ENCODE results near the gene RUNDC1.
"Not testable (repeated sequence)": the region's sequence is repeated elsewhere in the genome, so short reads cannot be mapped to it uniquely, and the experiment has no call there.

RUNDC1 gene

DNA sequence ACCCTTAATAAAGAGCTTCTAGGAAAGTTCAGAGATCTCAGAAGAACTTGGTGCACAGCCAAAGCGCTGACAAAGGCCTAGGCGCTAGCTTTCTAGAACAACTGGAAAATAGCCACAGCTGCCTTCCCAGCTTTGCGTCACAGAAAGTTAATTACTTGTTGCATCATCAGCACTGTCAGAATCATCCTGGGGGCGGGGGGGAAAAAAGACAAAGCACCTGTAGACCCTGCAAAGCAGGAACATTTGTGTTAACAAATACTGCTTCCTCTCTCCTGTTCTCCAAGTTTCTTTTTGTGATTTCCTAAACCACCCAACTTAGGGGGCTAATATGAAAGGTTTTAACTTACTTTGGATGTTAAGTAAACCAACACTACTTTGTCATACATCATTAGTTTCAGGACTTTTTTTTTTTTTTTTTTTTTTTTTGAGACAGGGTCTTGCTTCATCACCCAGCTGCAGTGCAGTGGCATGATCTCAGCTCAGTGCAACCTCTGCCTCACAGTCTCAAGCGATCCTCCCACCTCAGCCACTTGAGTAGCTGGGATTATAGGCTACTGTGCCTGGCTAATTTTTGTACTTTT, 11.3 kb upstream of the RUNDC1 start (continued):
- TF ChIP-seq, protein P1, sequence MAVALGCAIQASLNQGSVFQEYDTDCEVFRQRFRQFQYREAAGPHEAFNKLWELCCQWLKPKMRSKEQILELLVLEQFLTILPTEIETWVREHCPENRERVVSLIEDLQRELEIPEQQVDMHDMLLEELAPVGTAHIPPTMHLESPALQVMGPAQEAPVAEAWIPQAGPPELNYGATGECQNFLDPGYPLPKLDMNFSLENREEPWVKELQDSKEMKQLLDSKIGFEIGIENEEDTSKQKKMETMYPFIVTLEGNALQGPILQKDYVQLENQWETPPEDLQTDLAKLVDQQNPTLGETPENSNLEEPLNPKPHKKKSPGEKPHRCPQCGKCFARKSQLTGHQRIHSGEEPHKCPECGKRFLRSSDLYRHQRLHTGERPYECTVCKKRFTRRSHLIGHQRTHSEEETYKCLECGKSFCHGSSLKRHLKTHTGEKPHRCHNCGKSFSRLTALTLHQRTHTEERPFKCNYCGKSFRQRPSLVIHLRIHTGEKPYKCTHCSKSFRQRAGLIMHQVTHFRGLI (tag by site-specific recombination; IDR thresholded peaks at IDR 0.05), result no peak; the same call in 1 of the 2 replicates
- TF ChIP-seq ZFP37 (tag by site-specific recombination; IDR thresholded peaks at IDR 0.05) (no peak), ZEB2 (tag by site-specific recombination; IDR thresholded peaks at IDR 0.05) (peak; percentile 87), ZNF768 (tag by site-specific recombination; IDR thresholded peaks at IDR 0.05) (0 out of 2 replicates have a peak, but pooled peaks have one; percentile 36), ZNF426 (tag by site-specific recombination; IDR thresholded peaks at IDR 0.05) (no peak), ZNF214 (tag by site-specific recombination; IDR thresholded peaks at IDR 0.05; ENCODE audit: borderline replicate concordance) (no peak)

DNA sequence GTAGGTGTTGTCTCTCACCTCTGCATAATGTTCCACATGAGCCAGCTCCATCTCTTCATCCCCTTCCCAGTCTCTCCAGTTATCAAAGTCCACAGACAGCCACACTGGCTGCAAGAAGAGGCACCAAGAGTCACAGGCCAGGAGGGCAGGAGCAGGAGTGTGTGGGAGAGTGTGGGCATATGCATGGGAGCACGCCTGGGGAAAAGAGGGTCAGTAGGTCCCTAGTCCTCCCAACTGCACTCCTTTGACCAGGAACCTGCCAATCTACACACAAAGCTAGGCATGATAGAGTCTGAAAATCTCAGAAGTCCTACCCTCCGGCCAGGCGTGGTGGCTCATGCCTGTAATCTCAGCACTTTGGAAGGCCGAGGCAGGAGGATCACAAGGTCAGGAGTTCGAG, 8.8 kb upstream of the RUNDC1 start:
- Histone ChIP-seq H3K36me3 (ENCODE audit: control insufficient read depth in 2 of 2, insufficient read depth in 1 of 2, low read length in 2 of 2) (no peaks in the 10 kb centered on the region; a peak in 1 of 3 replicates), H3K4me3 (ENCODE audit: low read depth, low read length) (no peak overlapping the region), H3K4me1 (ENCODE audit: control insufficient read depth, insufficient read depth, low read length) (no peaks in the 10 kb centered on the region), H3K27ac (ENCODE audit: extremely low read depth, low read depth, low read length) (no peak overlapping the region), H3K9me3 (ENCODE audit: control insufficient read depth, insufficient read depth, low read depth, low read length) (no peaks in the 10 kb centered on the region)
- CTCF ChIA-PET, result no interaction called here
- no peak for TF ChIP-seq ZNF785 (tag by site-specific recombination; IDR thresholded peaks at IDR 0.05)
- no peak for TF ChIP-seq ZNF211 (tag by site-specific recombination; IDR thresholded peaks at IDR 0.05; ENCODE audit: low read depth)
- no peak for TF ChIP-seq ZNF239 (tag by site-specific recombination; IDR thresholded peaks at IDR 0.05)
- TF ChIP-seq ZNF654 (tag by site-specific recombination; IDR thresholded peaks at IDR 0.05; ENCODE audit: low read depth), result no peak
- TF ChIP-seq ZNF571 (tag by site-specific recombination; IDR thresholded peaks at IDR 0.05), result no peak
- TF ChIP-seq ZNF560 (tag by site-specific recombination; IDR thresholded peaks at IDR 0.05; ENCODE audit: borderline replicate concordance), result no peak
- no peak for TF ChIP-seq MYNN (tag by site-specific recombination; IDR thresholded peaks at IDR 0.05; ENCODE audit: borderline replicate concordance)
- no peak for TF ChIP-seq GLIS1 (tag by site-specific recombination; IDR thresholded peaks at IDR 0.05)
- no peak for TF ChIP-seq ZFP37 (tag by site-specific recombination; IDR thresholded peaks at IDR 0.05)
- TF ChIP-seq ZNF548 (tag by site-specific recombination; IDR thresholded peaks at IDR 0.05), result no peak
- TF ChIP-seq ZNF514 (tag by site-specific recombination; IDR thresholded peaks at IDR 0.05), result no peak
- TF ChIP-seq, protein P1 (tag by site-specific recombination; IDR thresholded peaks at IDR 0.05), result no peak
- no peak for TF ChIP-seq ZNF549 (tag by site-specific recombination; IDR thresholded peaks at IDR 0.05)
- TF ChIP-seq ZNF354C (tag by site-specific recombination; IDR thresholded peaks at IDR 0.05; ENCODE audit: borderline replicate concordance, low read depth), result no peak
- TF ChIP-seq ZEB2 (tag by site-specific recombination; IDR thresholded peaks at IDR 0.05), result no peak
- POLR2A ChIA-PET, result interaction anchor here (0.6 kb wide), 1 partner anchor 27 kb away, joined by 3 read pairs; no protein-coding TSS in a partner anchor

DNA sequence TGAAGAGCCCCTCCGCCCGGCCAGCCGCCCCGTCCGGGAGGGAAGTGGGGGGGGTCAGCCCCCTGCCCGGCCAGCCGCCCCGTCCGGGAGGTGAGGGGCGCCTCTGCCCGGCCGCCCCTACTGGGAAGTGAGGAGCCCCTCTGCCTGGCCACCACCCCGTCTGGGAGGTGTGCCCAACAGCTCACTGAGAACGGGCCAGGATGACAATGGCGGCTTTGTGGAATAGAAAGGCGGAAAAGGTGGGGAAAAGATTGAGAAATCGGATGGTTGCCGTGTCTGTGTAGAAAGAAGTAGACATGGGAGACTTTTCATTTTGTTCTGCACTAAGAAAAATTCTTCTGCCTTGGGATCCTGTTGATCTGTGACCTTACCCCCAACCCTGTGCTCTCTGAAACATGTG, 7.0 kb upstream of the RUNDC1 start:
- H3K4me3 ChIP-seq (ENCODE audit: low read depth, low read length); CTCF ChIA-PET; H3K27ac ChIP-seq (ENCODE audit: extremely low read depth, low read depth, low read length); H3K36me3 ChIP-seq (ENCODE audit: control insufficient read depth in 2 of 2, insufficient read depth in 1 of 2, low read length in 2 of 2); POLR2A ChIA-PET; H3K9me3 ChIP-seq (ENCODE audit: control insufficient read depth, insufficient read depth, low read depth, low read length); H3K4me1 ChIP-seq (ENCODE audit: control insufficient read depth, insufficient read depth, low read length): not testable (repeated sequence)

Measured in HEK293 (cell line).